ENCODE data around the gene PLIN5.

DNA sequence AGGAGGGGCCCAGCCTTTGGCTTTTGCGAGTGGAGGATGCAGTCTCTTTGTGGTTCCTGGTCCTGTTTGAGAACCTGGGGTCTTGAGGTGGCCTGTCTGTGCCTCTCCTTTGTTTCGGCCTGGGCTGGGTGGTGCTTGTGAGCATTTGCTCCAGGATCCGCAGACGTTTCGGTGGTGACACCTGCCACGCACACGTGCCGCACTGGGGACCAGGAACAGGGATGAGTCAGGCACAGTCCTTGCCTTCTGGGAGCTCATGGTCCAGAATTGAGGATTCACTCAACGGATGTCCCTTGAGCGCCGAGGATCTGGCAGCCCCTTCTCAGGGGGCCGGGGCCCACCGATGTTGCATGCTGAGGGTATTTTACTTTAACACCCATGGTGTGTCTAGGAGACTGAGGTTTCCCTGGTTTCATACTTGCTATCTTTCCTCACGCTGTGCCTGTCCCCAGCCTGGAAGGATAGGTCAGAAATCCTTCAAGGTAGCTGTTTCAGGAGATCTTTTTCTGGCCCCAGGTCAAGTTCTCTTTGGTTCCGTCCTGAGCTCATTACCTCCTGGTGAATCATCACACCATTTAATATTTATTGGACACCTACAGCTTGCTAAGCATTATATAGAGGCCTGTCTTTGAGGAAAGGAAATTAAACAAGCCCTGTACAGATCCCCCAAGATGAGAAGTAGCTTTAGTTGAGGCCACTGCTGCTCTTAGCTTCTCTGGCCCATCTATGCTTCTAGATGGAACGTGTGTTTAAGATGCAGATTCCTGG is 57.8 kb downstream of the PLIN5 start:
- TF ChIP-seq, protein P1, sequence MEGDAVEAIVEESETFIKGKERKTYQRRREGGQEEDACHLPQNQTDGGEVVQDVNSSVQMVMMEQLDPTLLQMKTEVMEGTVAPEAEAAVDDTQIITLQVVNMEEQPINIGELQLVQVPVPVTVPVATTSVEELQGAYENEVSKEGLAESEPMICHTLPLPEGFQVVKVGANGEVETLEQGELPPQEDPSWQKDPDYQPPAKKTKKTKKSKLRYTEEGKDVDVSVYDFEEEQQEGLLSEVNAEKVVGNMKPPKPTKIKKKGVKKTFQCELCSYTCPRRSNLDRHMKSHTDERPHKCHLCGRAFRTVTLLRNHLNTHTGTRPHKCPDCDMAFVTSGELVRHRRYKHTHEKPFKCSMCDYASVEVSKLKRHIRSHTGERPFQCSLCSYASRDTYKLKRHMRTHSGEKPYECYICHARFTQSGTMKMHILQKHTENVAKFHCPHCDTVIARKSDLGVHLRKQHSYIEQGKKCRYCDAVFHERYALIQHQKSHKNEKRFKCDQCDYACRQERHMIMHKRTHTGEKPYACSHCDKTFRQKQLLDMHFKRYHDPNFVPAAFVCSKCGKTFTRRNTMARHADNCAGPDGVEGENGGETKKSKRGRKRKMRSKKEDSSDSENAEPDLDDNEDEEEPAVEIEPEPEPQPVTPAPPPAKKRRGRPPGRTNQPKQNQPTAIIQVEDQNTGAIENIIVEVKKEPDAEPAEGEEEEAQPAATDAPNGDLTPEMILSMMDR (IDR thresholded peaks at IDR 0.05; ENCODE audit: low read depth, low read length) = no peak
- no peak for TF ChIP-seq MYC (IDR thresholded peaks at IDR 0.05; ENCODE audit: low read depth, low read length)
- no peak for TF ChIP-seq POLR2A (IDR thresholded peaks at IDR 0.05; ENCODE audit: extremely low read depth, insufficient read length)
